ENCODE results near the gene OSBPL10. TPM values are rescaled to one million over a fixed set of nuclear protein-coding genes. Genes with fewer than 3 reads are reported as not detected.

OSBPL10 gene
- total and polyA plus RNA-seq, 2 of the 8 experiments (the other 6 are each of a cell fraction or from before 2014, with no cell fraction given): 26.2 to 86.7 TPM

- TF ChIP-seq CHD7 (IDR thresholded peaks at IDR 0.05; ENCODE audit: insufficient replicate concordance, low read length): no peak
- TF ChIP-seq ZNF274 (IDR thresholded peaks at IDR 0.05; ENCODE audit: borderline replicate concordance, extremely low read depth, low read length): no peak
- TF ChIP-seq BCL11A (IDR thresholded peaks at IDR 0.05; ENCODE audit: low read depth in 2 of 2, low read length in 2 of 2): no peak
- no peak for TF ChIP-seq NANOG (IDR thresholded peaks at IDR 0.05; ENCODE audit: insufficient read depth, low read depth, low read length, poor library complexity, severe bottlenecking)
- TF ChIP-seq HDAC6 (IDR thresholded peaks at IDR 0.05; ENCODE audit: low read depth, low read length): no peak
- no peak for TF ChIP-seq GTF2F1 (IDR thresholded peaks at IDR 0.05; ENCODE audit: borderline replicate concordance, low read depth, low read length)
- TF ChIP-seq SIN3A (conservative IDR thresholded peaks at IDR 0.05 in 1 of 2, IDR thresholded peaks at IDR 0.05 in 1 of 2; ENCODE audit: low read depth in 1 of 2, low read length in 2 of 2): no peak
- no peak for TF ChIP-seq SIRT6 (IDR thresholded peaks at IDR 0.05; ENCODE audit: low read length)
- TF ChIP-seq SAP30 (IDR thresholded peaks at IDR 0.05; ENCODE audit: insufficient read depth, insufficient replicate concordance, low read length): no peak
- no peak for TF ChIP-seq CTBP2 (IDR thresholded peaks at IDR 0.05; ENCODE audit: borderline replicate concordance, insufficient read depth, insufficient read length, low read length)
- no peak for TF ChIP-seq SUZ12 (IDR thresholded peaks at IDR 0.05; ENCODE audit: low read length)
Observed at GRCh38 chr3:31750341-31750740, 230.7 kb downstream of the OSBPL10 start (continued).
